Right atrium auricular region (tissue), 2 donors: ENCODE results near the gene NUP62. TPM values are rescaled to one million over a fixed set of nuclear protein-coding genes. Genes with fewer than 3 reads are reported as not detected.
"Not testable (repeated sequence)": the region's sequence is repeated elsewhere in the genome, so short reads cannot be mapped to it uniquely, and the experiment has no call there.

Source experiments
- DNase-seq: peaks from one replicate; pipeline ENCODE4 v3.0.0-alpha.2; 2019; ENCODE audit warnings: low spot score
- H3K27ac ChIP-seq, 2 donors: fragments of 200-600 bp; sonication (generic); 1 replicate in 1 of 2; 2 replicates in 1 of 2; pipeline ENCODE4 v1.5.1; 2016 to 2019
- H3K27me3 ChIP-seq, 2 donors: fragments of 200-600 bp; sonication (generic); one replicate each; pipeline versions ENCODE4 v1.5.1 to v1.6.0; 2017 to 2019
- H3K36me3 ChIP-seq: fragments of 200-600 bp; sonication (generic); one replicate; pipeline ENCODE4 v1.5.1; 2016
- H3K4me1 ChIP-seq, 2 donors: fragments of 200-600 bp; sonication (generic); one replicate each; pipeline versions ENCODE4 v1.5.1 to v1.6.0; 2017 to 2019
- H3K4me3 ChIP-seq, 2 donors: fragments of 200-600 bp; sonication (generic); 1 replicate in 1 of 2; 2 replicates in 1 of 2; pipeline ENCODE4 v1.5.1; 2017 to 2019; ENCODE audit warnings: mild to moderate bottlenecking in 1 of 2, moderate library complexity in 1 of 2
- H3K9me3 ChIP-seq, 2 donors: fragments of 200-600 bp; sonication (generic); one replicate each; pipeline ENCODE4 v1.5.1; 2019
- CTCF ChIP-seq, 2 donors: fragments of 200-600 bp; sonication (generic); IDR thresholded peaks; one replicate each; pipeline ENCODE4 v1.5.1; 2019; ENCODE audit warnings: antibody characterized with exemption in 2 of 2
- total RNA-seq, 2 donors: library from RNA; depleted of rRNA; stranded (reverse); fragments of >200 nt; gene quantifications; one replicate each; pipeline ENCODE4 v1.1.0, GENCODE V29; 2016

The NUP62 gene
- total RNA-seq, 2 donors from 2014 or later = 23.5 to 32.6 TPM

- peaks cover 20% of the 10 kb centered on the region for H3K36me3 ChIP-seq
- DNase-seq = no peak
- no peaks in the 10 kb centered on the region for H3K9me3 ChIP-seq
- no peak overlapping the region for H3K4me3 ChIP-seq
- H3K27me3 ChIP-seq = no peaks in the 10 kb centered on the region
- no peak overlapping the region for H3K27ac ChIP-seq
- TF ChIP-seq CTCF (IDR thresholded peaks at IDR 0.05) = no peak
- H3K4me1 ChIP-seq = peaks cover 0 to 44% of the 10 kb centered on the region in 2 donors
These were observed 3.8 kb downstream of the NUP62 start for GRCh38 chr19:49925486-49925885.

- DNase-seq, H3K9me3 ChIP-seq, H3K27me3 ChIP-seq, H3K4me3 ChIP-seq, H3K27ac ChIP-seq: not testable (repeated sequence)
- peaks cover 0 to 37% of the 10 kb centered on the region in 2 donors for H3K4me1 ChIP-seq
- peaks cover 20% of the 10 kb centered on the region for H3K36me3 ChIP-seq
These were observed 4.5 kb downstream of the NUP62 start for GRCh38 chr19:49924881-49925210.

- no peak overlapping the region for H3K4me3 ChIP-seq
- no peak for TF ChIP-seq CTCF (IDR thresholded peaks at IDR 0.05)
- H3K27ac ChIP-seq = no peak overlapping the region
- peaks cover 20% of the 10 kb centered on the region for H3K36me3 ChIP-seq
- no peaks in the 10 kb centered on the region for H3K9me3 ChIP-seq
- no peaks in the 10 kb centered on the region for H3K27me3 ChIP-seq
- H3K4me1 ChIP-seq = peaks cover 0 to 35% of the 10 kb centered on the region in 2 donors
- DNase-seq = no peak
These were observed 5.1 kb downstream of the NUP62 start for GRCh38 chr19:49924004-49924880.

GRCh38 chr19:49923055-49924003, 6.0 kb downstream of the NUP62 start:
- Histone ChIP-seq H3K27me3 (no peaks in the 10 kb centered on the region), H3K4me1 (peaks cover 0 to 29% of the 10 kb centered on the region in 2 donors), H3K36me3 (peaks cover 20% of the 10 kb centered on the region), H3K9me3 (no peaks in the 10 kb centered on the region), H3K27ac (no peak overlapping the region), H3K4me3 (no peak overlapping the region)
- no peak for DNase-seq
- TF ChIP-seq CTCF (IDR thresholded peaks at IDR 0.05) = no peak

GRCh38 chr19:49921871-49922795, 7.2 kb downstream of the NUP62 start:
- no peak for DNase-seq
- Histone ChIP-seq H3K36me3 (peaks cover 16% of the 10 kb centered on the region), H3K4me1 (peaks cover 0 to 21% of the 10 kb centered on the region in 2 donors), H3K9me3 (no peaks in the 10 kb centered on the region), H3K4me3 (no peak overlapping the region), H3K27ac (no peak overlapping the region), H3K27me3 (no peaks in the 10 kb centered on the region)
- TF ChIP-seq CTCF (IDR thresholded peaks at IDR 0.05) = no peak
